Lower lobe of right lung (tissue), 2 donors: ENCODE results near the gene HKDC1. TPM values are rescaled to one million over a fixed set of nuclear protein-coding genes. Genes with fewer than 3 reads are reported as not detected.

Experiments used
- ATAC-seq, 2 donors: fragments of 200-7000 bp; cut with Tn5 transposase; one replicate each; pipeline ENCODE4 v1.9.1; 2020 to 2022; ENCODE audit warnings: mild to moderate bottlenecking in 2 of 2, moderate library complexity in 2 of 2
- DNase-seq: peaks from one replicate; pipeline ENCODE4 v3.0.0-alpha.2; 2020
- H3K27ac ChIP-seq: fragments of 200-600 bp; one replicate; pipeline ENCODE4 v1.8.0; 2022
- H3K27me3 ChIP-seq: fragments of 200-600 bp; one replicate; pipeline ENCODE4 v1.8.0; 2022; ENCODE audit warnings: low read depth
- H3K36me3 ChIP-seq: fragments of 200-600 bp; one replicate; pipeline ENCODE4 v1.8.0; 2022; ENCODE audit warnings: mild to moderate bottlenecking
- H3K4me1 ChIP-seq: fragments of 200-600 bp; one replicate; pipeline ENCODE4 v1.8.0; 2022
- H3K4me3 ChIP-seq: fragments of 200-600 bp; one replicate; pipeline ENCODE4 v1.8.0; 2022; ENCODE audit warnings: mild to moderate bottlenecking
- H3K9me3 ChIP-seq: fragments of 200-600 bp; one replicate; pipeline ENCODE4 v1.8.0; 2022
- intact Hi-C: fragments of 100-400 bp; cut with DNase I; formaldehyde crosslinking; loops from one replicate; pipeline ENCODE4 v1.11.0; 2022
- total RNA-seq: library from RNA; stranded (reverse); fragmentation: NEBNext Ultra II Directional; extraction: Animal tissue kit (Norgen Biotek cat#: 25700); gene quantifications from one replicate; pipeline ENCODE4 v1.2.1, GENCODE V29; 2021
- TF ChIP-seq, protein P1 (sequence below): fragments of 200-600 bp; IDR thresholded peaks from one replicate; pipeline ENCODE4 v1.8.0; 2022; ENCODE audit warnings: antibody characterized with exemption, mild to moderate bottlenecking
- donor health status: DM: no; HTN: yes; CAD: no; lungs with severe emphysema.

The HKDC1 gene
- total RNA-seq, 1 donor from 2014 or later, result 5.9 TPM

DNA sequence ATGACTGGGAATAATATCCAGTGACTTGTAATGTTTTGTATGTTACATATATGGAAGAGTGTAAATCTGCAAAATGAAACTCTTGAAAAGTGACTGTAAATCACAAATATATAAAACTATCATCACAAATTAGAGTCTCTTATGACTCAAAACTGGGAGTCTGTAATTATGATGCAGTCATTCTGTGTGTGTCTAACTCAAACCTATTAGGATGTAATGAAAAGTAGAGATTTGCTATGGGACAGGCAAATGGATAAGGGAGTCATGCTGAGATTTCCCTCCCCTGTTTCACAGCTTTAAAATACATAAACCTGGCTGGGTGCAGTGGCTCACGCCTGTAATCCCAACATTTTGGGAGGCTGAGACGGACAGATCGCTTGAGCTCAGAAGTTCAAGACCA is 8.6 kb upstream of the HKDC1 start:
- no peaks in the 10 kb centered on the region for H3K27me3 ChIP-seq
- H3K9me3 ChIP-seq, result no peaks in the 10 kb centered on the region
- no peak for DNase-seq
- no peak overlapping the region for H3K27ac ChIP-seq
- peaks cover 17% of the 10 kb centered on the region for H3K4me1 ChIP-seq
- H3K36me3 ChIP-seq, result peaks cover 33% of the 10 kb centered on the region
- intact Hi-C loops, result no loop called here
- no peak for ATAC-seq
- H3K4me3 ChIP-seq, result no peak overlapping the region
- TF ChIP-seq, protein P1, sequence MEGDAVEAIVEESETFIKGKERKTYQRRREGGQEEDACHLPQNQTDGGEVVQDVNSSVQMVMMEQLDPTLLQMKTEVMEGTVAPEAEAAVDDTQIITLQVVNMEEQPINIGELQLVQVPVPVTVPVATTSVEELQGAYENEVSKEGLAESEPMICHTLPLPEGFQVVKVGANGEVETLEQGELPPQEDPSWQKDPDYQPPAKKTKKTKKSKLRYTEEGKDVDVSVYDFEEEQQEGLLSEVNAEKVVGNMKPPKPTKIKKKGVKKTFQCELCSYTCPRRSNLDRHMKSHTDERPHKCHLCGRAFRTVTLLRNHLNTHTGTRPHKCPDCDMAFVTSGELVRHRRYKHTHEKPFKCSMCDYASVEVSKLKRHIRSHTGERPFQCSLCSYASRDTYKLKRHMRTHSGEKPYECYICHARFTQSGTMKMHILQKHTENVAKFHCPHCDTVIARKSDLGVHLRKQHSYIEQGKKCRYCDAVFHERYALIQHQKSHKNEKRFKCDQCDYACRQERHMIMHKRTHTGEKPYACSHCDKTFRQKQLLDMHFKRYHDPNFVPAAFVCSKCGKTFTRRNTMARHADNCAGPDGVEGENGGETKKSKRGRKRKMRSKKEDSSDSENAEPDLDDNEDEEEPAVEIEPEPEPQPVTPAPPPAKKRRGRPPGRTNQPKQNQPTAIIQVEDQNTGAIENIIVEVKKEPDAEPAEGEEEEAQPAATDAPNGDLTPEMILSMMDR, result no peak

DNA sequence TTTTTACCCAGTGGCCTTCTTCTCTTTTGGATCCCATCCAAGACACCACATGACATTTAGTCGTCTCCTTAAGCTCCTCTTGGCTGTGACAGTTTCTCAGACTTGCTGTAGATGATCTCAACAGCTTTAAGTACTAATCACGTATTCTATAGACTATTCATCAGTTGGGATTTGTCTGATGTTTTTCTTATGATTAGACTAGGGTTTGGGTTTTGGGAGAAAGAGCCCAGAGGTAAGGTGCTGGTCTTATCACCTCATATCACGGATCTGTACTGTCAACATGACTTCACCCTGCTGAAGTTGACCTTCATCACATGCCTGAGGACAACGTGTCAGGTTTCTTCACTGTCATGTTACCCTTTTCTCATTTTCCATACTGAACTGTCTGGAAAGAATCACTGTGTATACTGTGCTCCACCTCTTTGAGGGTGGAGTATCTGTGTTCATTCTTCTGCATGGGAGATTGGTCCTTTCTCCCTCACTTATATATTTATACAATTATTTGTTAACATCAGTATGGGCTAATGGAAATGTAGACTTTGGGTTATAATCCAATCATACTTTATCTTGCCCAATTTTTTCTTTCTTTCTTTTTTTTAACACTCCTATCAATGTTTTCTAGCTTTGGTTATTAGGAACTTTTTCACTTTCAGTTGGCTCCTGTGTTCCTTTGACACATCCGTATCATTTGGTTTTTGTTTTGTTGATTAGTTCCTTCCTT is 6.4 kb upstream of the HKDC1 start:
- Histone ChIP-seq H3K9me3 (no peaks in the 10 kb centered on the region), H3K36me3 (peaks cover 10% of the 10 kb centered on the region), H3K27ac (no peak overlapping the region), H3K4me1 (peaks cover 17% of the 10 kb centered on the region), H3K27me3 (no peaks in the 10 kb centered on the region), H3K4me3 (no peak overlapping the region)
- intact Hi-C loops, result no loop called here
- DNase-seq (no peak), ATAC-seq (no peak)
- TF ChIP-seq, protein P1, result no peak

DNA sequence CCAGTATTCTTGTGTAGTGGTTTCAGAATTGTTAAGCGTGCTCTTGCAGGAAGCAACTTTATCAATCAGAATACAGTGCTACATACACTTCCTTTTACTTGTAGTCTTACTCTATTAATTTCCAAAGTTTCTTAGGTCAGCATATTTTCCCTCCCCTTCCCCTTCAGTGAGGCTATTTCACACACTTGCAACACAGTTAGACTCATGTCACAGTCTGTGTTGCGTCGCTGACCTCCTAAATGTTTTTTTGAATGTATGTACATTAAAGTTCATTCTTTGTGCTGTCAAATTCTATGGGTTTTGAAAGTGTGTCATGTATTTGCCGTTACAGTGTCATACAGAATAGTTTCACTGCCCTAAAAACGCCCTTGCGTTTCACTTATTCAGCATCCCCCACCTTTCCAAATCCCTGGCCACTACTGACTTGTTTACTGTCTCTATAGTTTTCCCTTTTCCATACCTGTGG is 5.4 kb upstream of the HKDC1 start:
- peaks cover 17% of the 10 kb centered on the region for H3K4me1 ChIP-seq
- H3K9me3 ChIP-seq, result no peaks in the 10 kb centered on the region
- no peak for DNase-seq
- no peak overlapping the region for H3K4me3 ChIP-seq
- no peak overlapping the region for H3K27ac ChIP-seq
- TF ChIP-seq, protein P1, result no peak
- H3K27me3 ChIP-seq, result no peaks in the 10 kb centered on the region
- intact Hi-C loops, result no loop called here
- peaks cover under 1% of the 10 kb centered on the region for H3K36me3 ChIP-seq
- peak in 1 of 2 donors; percentile 14 for ATAC-seq

DNA sequence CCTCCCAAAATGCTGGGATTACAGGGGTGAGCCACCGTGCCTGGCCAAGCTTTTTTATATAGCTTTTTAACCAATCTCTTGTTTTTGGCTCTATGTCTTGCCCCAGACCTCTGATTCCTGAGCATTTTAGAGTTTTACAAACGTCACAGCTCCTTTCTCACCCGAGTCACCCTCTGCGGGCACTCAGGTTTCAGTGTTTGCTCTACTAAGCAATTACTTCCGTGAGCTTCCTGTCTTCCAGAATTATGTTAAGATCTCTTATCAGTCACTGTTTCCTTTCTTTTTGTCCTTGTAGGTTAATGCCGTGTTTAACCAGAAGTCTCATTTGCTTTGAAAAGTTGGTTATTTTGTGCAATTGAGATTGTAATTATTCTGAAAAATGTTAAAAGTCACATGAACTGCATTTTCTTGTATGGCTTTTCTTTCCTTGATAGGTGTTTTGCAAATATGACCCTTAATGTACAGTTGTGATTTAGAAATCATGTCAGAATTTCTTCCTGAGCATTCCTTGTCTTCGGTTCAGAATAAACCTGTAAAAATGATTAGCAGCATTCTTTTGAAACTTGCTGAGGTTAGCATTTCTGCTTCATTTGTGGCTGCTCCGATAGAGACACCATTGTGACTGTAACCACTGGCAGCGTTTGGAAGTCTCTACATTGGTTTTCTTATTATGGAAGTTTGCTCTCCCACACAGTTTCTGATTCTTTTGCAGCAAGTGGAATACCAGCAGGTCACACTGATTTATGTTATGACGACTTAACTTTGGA is 4.5 kb upstream of the HKDC1 start:
- H3K4me3 ChIP-seq, result no peak overlapping the region
- ATAC-seq (peak in 1 of 2 donors; percentile 25), DNase-seq (no peak)
- no peaks in the 10 kb centered on the region for H3K27me3 ChIP-seq
- intact Hi-C loops, result no loop called here
- H3K27ac ChIP-seq, result no peak overlapping the region
- H3K4me1 ChIP-seq, result peaks cover 17% of the 10 kb centered on the region
- no peaks in the 10 kb centered on the region for H3K9me3 ChIP-seq
- H3K36me3 ChIP-seq, result no peaks in the 10 kb centered on the region
- TF ChIP-seq, protein P1, result no peak

DNA sequence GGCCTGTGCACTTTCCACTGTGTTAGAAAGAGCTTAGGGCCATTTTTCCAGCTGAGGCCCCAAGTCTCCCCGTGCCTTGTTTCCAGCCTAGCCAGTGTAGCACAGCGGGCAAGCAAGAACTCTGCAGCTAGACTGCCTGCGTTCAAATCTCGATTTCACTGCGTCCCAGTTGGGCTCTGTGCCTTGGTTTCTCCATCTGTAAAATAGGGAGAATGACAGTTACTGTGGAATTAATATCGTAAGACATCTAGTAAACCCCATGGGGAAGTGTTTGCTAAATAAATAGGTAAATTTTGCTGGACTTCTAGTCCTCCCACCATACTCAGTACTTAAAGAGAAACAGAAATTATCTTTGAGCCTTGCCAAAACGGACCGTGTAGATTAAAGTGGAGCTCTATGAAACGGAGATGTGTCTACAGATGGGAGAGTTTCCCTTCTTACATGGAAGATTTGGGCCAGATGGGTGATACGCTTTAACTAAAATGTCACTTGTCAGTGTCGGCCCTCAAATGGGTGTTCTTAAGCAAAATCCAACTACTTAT is 3.5 kb upstream of the HKDC1 start:
- ATAC-seq (no peak), DNase-seq (no peak)
- Histone ChIP-seq H3K27ac (no peak overlapping the region), H3K4me1 (peaks cover 17% of the 10 kb centered on the region), H3K27me3 (no peaks in the 10 kb centered on the region), H3K36me3 (no peaks in the 10 kb centered on the region), H3K9me3 (no peaks in the 10 kb centered on the region), H3K4me3 (no peak overlapping the region)
- TF ChIP-seq, protein P1, result no peak
- intact Hi-C loops, result no loop called here
